Suprapubic skin (tissue), 3 donors: Measurements from ENCODE around the gene CSN3.
"Not testable (repeated sequence)": the region's sequence is repeated elsewhere in the genome, so short reads cannot be mapped to it uniquely, and the experiment has no call there.

Experiments
- EP300 ChIP-seq: sonication (generic); formaldehyde crosslinking; IDR thresholded peaks from one replicate; pipeline ENCODE4 v1.6.1; 2017; ENCODE audit warnings: antibody characterized with exemption
- POLR2A ChIP-seq, 2 donors: fragments of 450-650 bp; IDR thresholded peaks; one replicate each; pipeline ENCODE4 v1.6.1; 2017; ENCODE audit warnings: antibody characterized with exemption in 2 of 2, mild to moderate bottlenecking in 2 of 2, moderate library complexity in 2 of 2
- TF ChIP-seq, protein P1 (sequence below), 2 donors: fragments of 200-600 bp in 1 of 2; fragments of 450-650 bp in 1 of 2; sonication (generic) in 1 of 2; IDR thresholded peaks; one replicate each; pipeline ENCODE4 v1.5.1; 2016 to 2019; ENCODE audit warnings: antibody characterized with exemption in 2 of 2, mild to moderate bottlenecking in 1 of 2, moderate library complexity in 1 of 2

DNA sequence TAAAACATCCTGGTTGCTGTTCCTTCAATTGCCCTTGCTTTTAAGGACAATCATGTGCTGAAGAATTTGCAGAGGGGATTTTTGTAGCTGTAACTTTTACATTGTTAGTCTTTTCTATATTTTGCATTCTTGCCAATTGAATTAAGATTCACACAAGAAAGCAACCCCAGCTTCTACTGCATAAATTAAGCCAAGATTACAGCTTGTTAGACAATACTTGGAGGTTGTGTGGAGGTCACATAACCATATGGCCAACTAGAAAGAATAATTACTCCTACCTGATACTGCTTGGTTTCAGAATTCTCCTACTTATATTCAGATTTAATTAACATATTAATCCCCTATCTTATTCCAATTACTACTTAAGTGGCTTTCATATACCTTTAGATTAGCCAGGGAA is 20.6 kb upstream of the CSN3 start:
- TF ChIP-seq, protein P1, sequence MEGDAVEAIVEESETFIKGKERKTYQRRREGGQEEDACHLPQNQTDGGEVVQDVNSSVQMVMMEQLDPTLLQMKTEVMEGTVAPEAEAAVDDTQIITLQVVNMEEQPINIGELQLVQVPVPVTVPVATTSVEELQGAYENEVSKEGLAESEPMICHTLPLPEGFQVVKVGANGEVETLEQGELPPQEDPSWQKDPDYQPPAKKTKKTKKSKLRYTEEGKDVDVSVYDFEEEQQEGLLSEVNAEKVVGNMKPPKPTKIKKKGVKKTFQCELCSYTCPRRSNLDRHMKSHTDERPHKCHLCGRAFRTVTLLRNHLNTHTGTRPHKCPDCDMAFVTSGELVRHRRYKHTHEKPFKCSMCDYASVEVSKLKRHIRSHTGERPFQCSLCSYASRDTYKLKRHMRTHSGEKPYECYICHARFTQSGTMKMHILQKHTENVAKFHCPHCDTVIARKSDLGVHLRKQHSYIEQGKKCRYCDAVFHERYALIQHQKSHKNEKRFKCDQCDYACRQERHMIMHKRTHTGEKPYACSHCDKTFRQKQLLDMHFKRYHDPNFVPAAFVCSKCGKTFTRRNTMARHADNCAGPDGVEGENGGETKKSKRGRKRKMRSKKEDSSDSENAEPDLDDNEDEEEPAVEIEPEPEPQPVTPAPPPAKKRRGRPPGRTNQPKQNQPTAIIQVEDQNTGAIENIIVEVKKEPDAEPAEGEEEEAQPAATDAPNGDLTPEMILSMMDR (IDR thresholded peaks at IDR 0.05), result not testable (repeated sequence)
- TF ChIP-seq POLR2A (IDR thresholded peaks at IDR 0.05); EP300: not testable (repeated sequence)
